H1 (cell line): ENCODE data around the gene RNGTT. TPM values are rescaled to one million over a fixed set of nuclear protein-coding genes. Genes with fewer than 3 reads are reported as not detected.

ENCODE experiments used
- CTCF ChIA-PET: fragments of 300-600 bp; sonication (Branson Sonifier 250); formaldehyde crosslinking; loops from one replicate; lab custom pipeline; 2021; ENCODE audit not compliant: partially characterized antibody; lab: Charles Lee
- POLR2A ChIA-PET: fragments of 300-600 bp; sonication (Branson Sonifier 250); formaldehyde crosslinking; loops from one replicate; lab custom pipeline; 2021; ENCODE audit warnings: inconsistent platforms; ENCODE audit not compliant: partially characterized antibody; lab: Charles Lee
- DNase-seq, 2 experiments: peaks; one replicate each; pipeline versions ENCODE4 v3.0.0 to v3.0.0-alpha.2; 2010 to 2022; ENCODE audit warnings: low spot score in 2 of 2, low read depth in 1 of 2, mixed read lengths in 1 of 2
- FAIRE-seq: peaks from 2 replicates; lab custom pipeline; 2011; peaks lifted over from hg19 to GRCh38; lab: Jason Lieb, UNC
- H2AFZ ChIP-seq: 2 replicates; pipeline ENCODE4 v1.8.1; 2012; ENCODE audit warnings: low read length, inconsistent platforms
- H2AK5ac ChIP-seq: 2 replicates; pipeline ENCODE4 v1.6.1; 2013; ENCODE audit warnings: low read depth, low read length
- H2BK120ac ChIP-seq: replicated peaks from 2 replicates; pipeline ENCODE3; 2013; ENCODE audit warnings: low read depth, low read length, inconsistent platforms
- H2BK12ac ChIP-seq: 2 replicates; pipeline ENCODE4 v1.6.1; 2013; ENCODE audit warnings: low read depth, low read length
- H2BK15ac ChIP-seq: 2 replicates; pipeline ENCODE4 v1.6.1; 2013; ENCODE audit warnings: low read length
- H2BK20ac ChIP-seq: 2 replicates; pipeline ENCODE4 v1.6.1; 2013; ENCODE audit warnings: low read length
- H2BK5ac ChIP-seq: 2 replicates; pipeline ENCODE4 v1.6.1; 2013; ENCODE audit warnings: low read depth, low read length
- H3K14ac ChIP-seq: 2 replicates; pipeline ENCODE4 v1.6.1; 2013; ENCODE audit warnings: inconsistent platforms; ENCODE audit not compliant: insufficient read length
- H3K18ac ChIP-seq: 2 replicates; pipeline ENCODE4 v1.6.1; 2013; ENCODE audit warnings: low read length; ENCODE audit errors: extremely low read depth
- H3K23ac ChIP-seq: 2 replicates; pipeline ENCODE4 v1.6.1; 2013; ENCODE audit warnings: inconsistent platforms; ENCODE audit not compliant: insufficient read length
- H3K23me2 ChIP-seq: 2 replicates; pipeline ENCODE4 v1.6.1; 2013; ENCODE audit warnings: low read depth, low read length
- H3K27ac ChIP-seq: 2 replicates; pipeline ENCODE4 v1.6.1; 2011; ENCODE audit warnings: low read depth, low read length, inconsistent platforms
- H3K27me3 ChIP-seq, 4 experiments: replicated peaks in 1 of 4; 1 replicate in 1 of 4; 2 replicates in 3 of 4; pipeline versions ENCODE4 v1.6.1 to v1.8.1; 2011 to 2013; ENCODE audit warnings: low read length in 3 of 4, mild to moderate bottlenecking in 3 of 4, inconsistent platforms in 2 of 4, mixed read lengths in 2 of 4, moderate library complexity in 1 of 4; ENCODE audit not compliant: control insufficient read depth in 3 of 4, insufficient read depth in 3 of 4; ENCODE audit errors: extremely low read depth in 1 of 4
- H3K36me3 ChIP-seq, 4 experiments: 2 replicates each; pipeline versions ENCODE4 v1.6.1 to v1.8.1; 2011 to 2013; ENCODE audit warnings: mild to moderate bottlenecking in 4 of 4, low read length in 3 of 4, moderate library complexity in 2 of 4, control low read depth in 1 of 4, inconsistent platforms in 1 of 4; ENCODE audit not compliant: insufficient read depth in 4 of 4, control insufficient read depth in 2 of 4
- H3K4ac ChIP-seq: replicated peaks from 2 replicates; pipeline ENCODE3; 2013; ENCODE audit warnings: low read length, low read depth, mixed read lengths, inconsistent platforms; ENCODE audit not compliant: insufficient read length
- H3K4me1 ChIP-seq, 4 experiments: replicated peaks in 1 of 4; 1 replicate in 1 of 4; 2 replicates in 3 of 4; pipeline versions ENCODE4 v1.6.1 to v1.8.1; 2011 to 2013; ENCODE audit warnings: low read length in 3 of 4, inconsistent platforms in 2 of 4, mixed read lengths in 1 of 4; ENCODE audit not compliant: insufficient read depth in 4 of 4, control insufficient read depth in 3 of 4
- H3K4me2 ChIP-seq, 2 experiments: 2 replicates each; pipeline versions ENCODE4 v1.6.1 to v1.8.1; 2011 to 2013; ENCODE audit warnings: low read depth in 2 of 2, low read length in 2 of 2, control low read depth in 1 of 2, inconsistent platforms in 1 of 2, mild to moderate bottlenecking in 1 of 2; ENCODE audit not compliant: insufficient read depth in 1 of 2
- H3K4me3 ChIP-seq, 4 experiments: fragments of 200-600, 300-600 bp in 1 of 4; sonication (generic), shearing (Covaris generic), sonication (Bioruptor Twin) in 1 of 4; 2 replicates each; pipeline versions ENCODE4 v1.5.1 to v1.8.1; 2011 to 2016; ENCODE audit warnings: low read length in 4 of 4, low read depth in 3 of 4, control low read depth in 2 of 4, inconsistent platforms in 2 of 4, mild to moderate bottlenecking in 2 of 4, mixed read lengths in 1 of 4, moderate library complexity in 1 of 4; ENCODE audit not compliant: insufficient read depth in 2 of 4; ENCODE audit errors: extremely low read depth in 1 of 4
- H3K56ac ChIP-seq: replicated peaks from 2 replicates; pipeline ENCODE3; 2013; ENCODE audit warnings: low read depth, mild to moderate bottlenecking, mixed read lengths, low read length, inconsistent platforms; ENCODE audit not compliant: insufficient read length
- H3K79me1 ChIP-seq: 2 replicates; pipeline ENCODE4 v1.6.1; 2013; ENCODE audit warnings: low read depth, low read length, control low read depth
- H3K79me2 ChIP-seq, 2 experiments: 2 replicates each; pipeline versions ENCODE4 v1.6.1 to v1.8.1; 2012 to 2013; ENCODE audit warnings: low read length in 2 of 2, mild to moderate bottlenecking in 2 of 2, inconsistent platforms in 1 of 2; ENCODE audit not compliant: insufficient read depth in 2 of 2, control insufficient read depth in 1 of 2
- H3K9ac ChIP-seq, 4 experiments: replicated peaks in 1 of 4; 1 replicate in 1 of 4; 2 replicates in 3 of 4; pipeline versions ENCODE4 v1.6.1 to v1.8.1; 2011 to 2013; ENCODE audit warnings: low read depth in 3 of 4, low read length in 3 of 4, control low read depth in 2 of 4, mild to moderate bottlenecking in 2 of 4, moderate library complexity in 2 of 4, inconsistent platforms in 1 of 4; ENCODE audit errors: extremely low read depth in 1 of 4
- H3K9me3 ChIP-seq, 2 experiments: 2 replicates each; pipeline versions ENCODE4 v1.6.1 to v1.8.1; 2012 to 2013; ENCODE audit warnings: mild to moderate bottlenecking in 2 of 2, moderate library complexity in 2 of 2, control low read depth in 1 of 2, inconsistent platforms in 1 of 2, low read depth in 1 of 2, low read length in 1 of 2, mixed read lengths in 1 of 2; ENCODE audit not compliant: insufficient read depth in 2 of 2
- H4K20me1 ChIP-seq, 2 experiments: replicated peaks in 1 of 2; 2 replicates each; pipeline versions ENCODE3 to v1.8.1; 2011 to 2013; ENCODE audit warnings: inconsistent platforms in 2 of 2, low read length in 2 of 2, mild to moderate bottlenecking in 1 of 2; ENCODE audit not compliant: insufficient read depth in 2 of 2, control insufficient read depth in 1 of 2
- H4K5ac ChIP-seq: 2 replicates; pipeline ENCODE4 v1.6.1; 2013; ENCODE audit warnings: low read length, low read depth, mixed read lengths, inconsistent platforms; ENCODE audit not compliant: insufficient read length
- H4K8ac ChIP-seq: 2 replicates; pipeline ENCODE4 v1.8.0; 2013; ENCODE audit warnings: mild to moderate bottlenecking, moderate library complexity, low read length, inconsistent platforms; ENCODE audit not compliant: insufficient read depth; ENCODE audit errors: extremely low read depth
- H4K91ac ChIP-seq: replicated peaks from 2 replicates; pipeline ENCODE3; 2013; ENCODE audit warnings: low read length, mixed read lengths, inconsistent platforms; ENCODE audit not compliant: insufficient read length
- CTBP2 ChIP-seq: IDR thresholded peaks from 2 replicates; pipeline ENCODE4 v1.7.0; 2011; ENCODE audit warnings: borderline replicate concordance, mild to moderate bottlenecking, moderate library complexity, mixed read lengths, low read length; ENCODE audit not compliant: insufficient read depth, insufficient read length
- KDM4A ChIP-seq: IDR thresholded peaks from one replicate; pipeline ENCODE4 v1.7.1; 2012; ENCODE audit warnings: low read depth, mild to moderate bottlenecking, moderate library complexity, low read length, inconsistent platforms; ENCODE audit not compliant: severe bottlenecking
- NANOG ChIP-seq: IDR thresholded peaks from 2 replicates; pipeline ENCODE4 v1.6.1; 2011; ENCODE audit warnings: low read length, low read depth, mild to moderate bottlenecking, inconsistent platforms; ENCODE audit not compliant: insufficient read depth, poor library complexity, severe bottlenecking
- RFX5 ChIP-seq: IDR thresholded peaks from 2 replicates; pipeline ENCODE4 v1.6.1; 2011; ENCODE audit warnings: low read depth, low read length, improper control_type of control experiment, borderline replicate concordance
- RNF2 ChIP-seq: fragments of 200-900, 300-1000 bp; sonication (generic); IDR thresholded peaks from 2 replicates; pipeline ENCODE4 v1.7.1; 2016; ENCODE audit warnings: borderline replicate concordance, low read depth, mild to moderate bottlenecking, antibody characterized with exemption, low read length; ENCODE audit not compliant: poor library complexity, severe bottlenecking; ENCODE audit errors: missing control alignments
- SIRT6 ChIP-seq: IDR thresholded peaks from one replicate; pipeline ENCODE4 v1.7.1; 2012; ENCODE audit warnings: low read length, inconsistent platforms
- SRF ChIP-seq: IDR thresholded peaks from 2 replicates; pipeline ENCODE4 v1.6.1; 2011; ENCODE audit warnings: mild to moderate bottlenecking, low read depth, low read length, moderate library complexity
- TBP ChIP-seq: IDR thresholded peaks from 2 replicates; pipeline ENCODE4 v1.6.1; 2011; ENCODE audit warnings: low read depth, low read length, improper control_type of control experiment
- WGBS, 2 experiments: shearing (Covaris generic) in 1 of 2; methylation state at CpG; one replicate each; pipeline versions ENCODE4 v1.1.6 to v1.1.7; 2013 to 2015; ENCODE audit warnings: low lambda C conversion rate in 2 of 2, mixed read lengths in 2 of 2, inconsistent platforms in 1 of 2, low coverage in 1 of 2, missing lambda C conversion rate in 1 of 2; ENCODE audit not compliant: insufficient replicate concordance in 2 of 2, insufficient coverage in 1 of 2, insufficient read length in 1 of 2; ENCODE audit errors: extremely low coverage in 1 of 2, missing lambda C conversion rate in 1 of 2; 5-methylcytosine and 5-hydroxymethylcytosine counted together
- polyA plus RNA-seq, 7 experiments: library from polyadenylated mRNA; depleted of rRNA in 3 of 7; stranded (reverse) in 5 of 7; unstranded in 2 of 7; fragments of >200 nt in 5 of 7; fragments of 200-250 nt in 2 of 7; gene quantifications; 1 replicate in 5 of 7; 2 replicates in 1 of 7; 4 replicates in 1 of 7; pipeline versions ENCODE4 v1.2.1 to v1.2.3, GENCODE V29; 2011 to 2013; ENCODE audit warnings: missing spikeins in 2 of 7, mixed read lengths in 2 of 7
- total RNA-seq: library from RNA; stranded (reverse); fragmentation: NEBNext Ultra II Directional; extraction: Animal tissue kit (Norgen Biotek cat#: 25700); gene quantifications from 2 replicates; pipeline ENCODE4 v1.2.1, GENCODE V29; 2021

RNGTT gene
- total and polyA plus RNA-seq, 2 of the 8 experiments (the other 6 are each of a cell fraction or from before 2014, with no cell fraction given), result 3.6 to 21.2 TPM

- Histone ChIP-seq H3K14ac (no peak overlapping the region), H4K8ac (no peak overlapping the region), H3K18ac (no peak overlapping the region), H2AK5ac (no peak overlapping the region), H3K36me3 (peaks cover 0 to 3% (median 0%) of the 10 kb centered on the region in 4 experiments; a peak in 1 of 8 replicates), H2AFZ (no peak overlapping the region), H3K27me3 (no peaks in the 10 kb centered on the region), H2BK15ac (no peak overlapping the region), H2BK5ac (no peak overlapping the region), H3K23ac (no peak overlapping the region), H3K4ac (no peak overlapping the region), H2BK20ac (no peak overlapping the region), H3K27ac (no peak overlapping the region), H3K56ac (no peak overlapping the region), H4K91ac (no peak overlapping the region), H3K4me1 (no peaks in the 10 kb centered on the region), H3K79me2 (no peaks in the 10 kb centered on the region), H3K9me3 (no peaks in the 10 kb centered on the region; a peak in 1 of 4 replicates), H3K9ac (no peak overlapping the region), H2BK120ac (no peak overlapping the region), H4K5ac (no peak overlapping the region), H2BK12ac (no peak overlapping the region), H3K79me1 (no peaks in the 10 kb centered on the region), H3K4me3 (no peak overlapping the region), H3K23me2 (no peaks in the 10 kb centered on the region), H3K4me2 (no peak overlapping the region), H4K20me1 (no peaks in the 10 kb centered on the region)
- WGBS, 2 experiments, result 91% methylated on average over 3 of the region's 3 CpGs; no CpG with 5 or more reads in 1 of the 2 experiments
- DNase-seq, result no peak
- no peak for TF ChIP-seq TBP
- TF ChIP-seq SRF, result no peak
- no peak for TF ChIP-seq SIRT6
- no peak for TF ChIP-seq RNF2
- TF ChIP-seq CTBP2, result no peak
- TF ChIP-seq NANOG, result no peak
- TF ChIP-seq RFX5, result no peak
- no peak for TF ChIP-seq KDM4A
- FAIRE-seq, result no peak
- CTCF ChIA-PET, result no interaction called here
- POLR2A ChIA-PET, result no interaction called here
Measured at GRCh38 chr6:88609983-88610382, 353.4 kb downstream of the RNGTT start.
